ENCODE data around the gene NEDD4L. TPM values are rescaled to one million over a fixed set of nuclear protein-coding genes. Genes with fewer than 3 reads are reported as not detected.

Gene NEDD4L
- total and polyA plus RNA-seq, 10 of the 15 experiments (the other 5 are each of a cell fraction or from before 2014, with no cell fraction given): 7.4 to 24.0 (median 17.7) TPM

GRCh38 chr18:58225101-58225500 is 181.1 kb downstream of the NEDD4L start (continued):
- TF ChIP-seq NFIC (IDR thresholded peaks at IDR 0.05; ENCODE audit: low read depth, low read length) (peak; percentile 64; the same call in 1 of the 2 replicates), ATF3 (IDR thresholded peaks at IDR 0.05; ENCODE audit: borderline replicate concordance, extremely low read depth, low read depth, low read length) (no peak), ELK1 (IDR thresholded peaks at IDR 0.05; ENCODE audit: low read depth, low read length) (no peak), ZNF207 (IDR thresholded peaks at IDR 0.05; ENCODE audit: borderline replicate concordance) (no peak), MEF2A (IDR thresholded peaks at IDR 0.05; ENCODE audit: insufficient read depth, low read depth, low read length) (0 out of 2 replicates have a peak, but pooled peaks have one; percentile 41), ZNF687 (IDR thresholded peaks at IDR 0.05) (peak; percentile 42; the same call in 1 of the 2 replicates), IRF3 (IDR thresholded peaks at IDR 0.05) (no peak), TCF7 (IDR thresholded peaks at IDR 0.05; ENCODE audit: borderline replicate concordance) (peak; percentile 68; the same call in 1 of the 2 replicates), CREM (IDR thresholded peaks at IDR 0.05; ENCODE audit: low read depth) (peak; percentile 56), SP1 (IDR thresholded peaks at IDR 0.05; ENCODE audit: low read depth, low read length) (peak; percentile 10), IKZF1 (conservative IDR thresholded peaks at IDR 0.05) (peak; percentile 49), SPI1 (IDR thresholded peaks at IDR 0.05; ENCODE audit: borderline replicate concordance, insufficient read depth, low read depth, low read length) (peak; percentile 8; the same call in 1 of the 2 replicates), NFYB (IDR thresholded peaks at IDR 0.05; ENCODE audit: insufficient read depth, low read depth, low read length) (no peak), CBFB (IDR thresholded peaks at IDR 0.05; ENCODE audit: low read depth) (0 out of 2 replicates have a peak, but pooled peaks have one; percentile 24), BHLHE40 (IDR thresholded peaks at IDR 0.05; ENCODE audit: borderline replicate concordance in 1 of 2, low read depth in 2 of 2, low read length in 1 of 2) (peak; percentile 70 to 77), MEF2B (IDR thresholded peaks at IDR 0.05; ENCODE audit: partially characterized antibody, poor library complexity, severe bottlenecking) (peak; percentile 92), CREB1 (IDR thresholded peaks at IDR 0.05; ENCODE audit: low read depth) (peak; percentile 60; the same call in 1 of the 2 replicates), FOXM1 (IDR thresholded peaks at IDR 0.05; ENCODE audit: low read depth, low read length) (peak; percentile 57; the same call in 1 of the 2 replicates), KLF5 (IDR thresholded peaks at IDR 0.05; ENCODE audit: partially characterized antibody) (no peak), RUNX3 (IDR thresholded peaks at IDR 0.05; ENCODE audit: low read length) (peak; percentile 54; the same call in 1 of the 2 replicates), IKZF2 (IDR thresholded peaks at IDR 0.05) (peak; percentile 33 to 37; a peak in 2 of 4 replicates), ATF7 (IDR thresholded peaks at IDR 0.05; ENCODE audit: low read depth) (peak; percentile 91), EED (IDR thresholded peaks at IDR 0.05; ENCODE audit: low read depth) (peak; percentile 63), NR2C2 (IDR thresholded peaks at IDR 0.05; ENCODE audit: borderline replicate concordance, control insufficient read depth, insufficient read length, low read depth) (no peak), HCFC1 (IDR thresholded peaks at IDR 0.05; ENCODE audit: low read length) (no peak), MTA2 (IDR thresholded peaks at IDR 0.05; ENCODE audit: low read depth) (peak; percentile 71)
